K562 (cell line): ENCODE results near the gene NUB1. TPM values are rescaled to one million over a fixed set of nuclear protein-coding genes. Genes with fewer than 3 reads are reported as not detected.

Source experiments
- CEBPB ChIP-seq: fragments of 450-650 bp; IDR thresholded peaks from 2 replicates; pipeline ENCODE4 v1.6.1; 2016; ENCODE audit warnings: missing genetic modification characterization, missing compliant biosample characterization
- CEBPG ChIP-seq, 3 experiments: fragments of 200-800 bp in 1 of 3; sonication (Bioruptor generic) in 1 of 3; sonication (generic) in 1 of 3; formaldehyde crosslinking in 1 of 3; IDR thresholded peaks in 2 of 3; conservative IDR thresholded peaks in 1 of 3; 2 replicates each; pipeline versions ENCODE4 v1.6.1 to v1.8.0; 2016 to 2022; ENCODE audit warnings: missing compliant biosample characterization in 2 of 3, missing genetic modification characterization in 2 of 3, mild to moderate bottlenecking in 1 of 3, missing genetic modification reagents in 1 of 3
- ILF3 ChIP-seq: fragments of 450-650 bp; IDR thresholded peaks from 2 replicates; pipeline ENCODE4 v1.6.1; 2018; ENCODE audit warnings: antibody characterized with exemption, mild to moderate bottlenecking, moderate library complexity, borderline replicate concordance
- MCM5 ChIP-seq: fragments of 450-650 bp; IDR thresholded peaks from 2 replicates; pipeline ENCODE4 v1.6.1; 2016; ENCODE audit warnings: low read depth
- SETDB1 ChIP-seq: IDR thresholded peaks from one replicate; pipeline ENCODE4 v1.6.1; 2012; ENCODE audit warnings: low read length, control low read depth, inconsistent platforms
- SMAD2 ChIP-seq: fragments of 150-350 bp; IDR thresholded peaks from 2 replicates; pipeline ENCODE4 v1.6.1; 2014; ENCODE audit warnings: low read depth, mild to moderate bottlenecking, low read length
- SMARCE1 ChIP-seq: fragments of 450-650 bp; IDR thresholded peaks from 2 replicates; pipeline ENCODE4 v1.7.1; 2016; ENCODE audit warnings: mild to moderate bottlenecking
- TRIM24 ChIP-seq, 2 experiments: fragments of 450-650 bp; IDR thresholded peaks; 2 replicates each; pipeline ENCODE4 v1.6.1; 2016
- TRIM28 ChIP-seq: fragments of 450-650 bp; IDR thresholded peaks from 2 replicates; pipeline ENCODE4 v1.6.1; 2017
- ZC3H11A ChIP-seq: IDR thresholded peaks from 2 replicates; pipeline ENCODE4 v1.6.1; 2012; ENCODE audit warnings: low read depth, low read length, improper control_type of control experiment
- ZNF445 ChIP-seq: fragments of 250-450 bp; sonication (Bioruptor Pico); IDR thresholded peaks from 2 replicates; pipeline ENCODE4 v1.4.0; 2020; ENCODE audit warnings: low read depth, mild to moderate bottlenecking, moderate library complexity
- ZNF830 ChIP-seq: fragments of 250-450 bp; sonication (Bioruptor Pico); IDR thresholded peaks from 2 replicates; pipeline ENCODE4 v1.5.0; 2021; ENCODE audit warnings: mild to moderate bottlenecking
- polyA plus RNA-seq, 8 experiments: library from polyadenylated mRNA; depleted of rRNA in 4 of 8; stranded (reverse) in 5 of 8; unstranded in 3 of 8; fragments of >200 nt; fragmentation: Nextera tagmentation in 2 of 8; fragmentation: Illumina TruSeq in 1 of 8; extraction: Ambion mirVana in 2 of 8; extraction: Trizol in 1 of 8; gene quantifications; 2 replicates each; pipeline versions ENCODE4 v1.2.1 to v1.2.3, GENCODE V29; 2011 to 2014; ENCODE audit warnings: inconsistent platforms in 1 of 8, missing spikeins in 1 of 8
- total RNA-seq, 7 experiments: library from RNA; depleted of rRNA in 6 of 7; stranded (reverse); fragments of >200 nt in 6 of 7; fragmentation: Illumina TruSeq in 2 of 7; extraction: Trizol in 2 of 7; gene quantifications; 2 replicates each; pipeline versions ENCODE4 v1.2.1 to v1.2.3, GENCODE V29; 2011 to 2021; ENCODE audit warnings: low replicate concordance in 1 of 7
- TF ChIP-seq, protein P1 (sequence below): fragments of 450-650 bp; conservative IDR thresholded peaks from 2 replicates; pipeline ENCODE4 v1.6.1; 2016; ENCODE audit warnings: missing genetic modification characterization, low read depth, mild to moderate bottlenecking, missing compliant biosample characterization, moderate library complexity

The NUB1 gene
- total and polyA plus RNA-seq, 9 of the 15 experiments (the other 6 are each of a cell fraction or from before 2014, with no cell fraction given): 43.2 to 159 (median 85.2) TPM

DNA sequence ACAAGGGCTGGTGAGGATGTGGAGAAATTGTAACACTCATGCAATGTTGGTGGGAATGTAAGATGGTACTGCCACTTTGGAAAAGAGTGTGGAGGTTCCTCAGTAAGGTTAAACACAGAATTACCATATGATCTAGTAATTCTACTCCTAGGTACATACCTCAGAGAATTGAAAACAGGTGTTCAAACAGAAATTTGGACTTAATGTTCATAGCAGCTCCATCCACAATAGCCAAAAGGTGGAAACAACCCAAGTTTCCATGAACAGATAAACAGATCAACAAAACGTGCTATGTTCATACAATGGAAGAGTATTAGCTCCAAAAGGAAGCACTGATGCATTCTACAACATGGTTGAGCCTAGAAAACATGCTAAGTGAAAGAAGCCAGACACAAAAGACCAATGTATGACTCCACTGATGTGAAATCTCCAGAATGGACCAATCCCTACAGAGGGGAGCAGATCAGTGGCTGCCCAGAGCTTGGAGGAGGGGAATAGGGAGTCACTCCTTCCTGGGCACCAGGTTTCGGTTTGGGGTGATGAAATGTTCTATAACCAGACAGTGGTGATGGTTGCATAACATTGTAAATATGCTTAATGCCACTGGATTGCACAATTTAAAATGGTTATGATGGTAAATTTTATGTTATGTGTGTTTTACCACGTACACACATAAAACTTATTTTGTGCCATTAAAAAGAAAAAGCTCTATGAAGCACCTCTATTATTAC lies 73.9 kb downstream of the NUB1 start (continued):
- TF ChIP-seq CEBPG (CRISPR knock-in tag; IDR thresholded peaks at IDR 0.05) (no peak), CEBPG (tag; conservative IDR thresholded peaks at IDR 0.05 in 1 of 2, IDR thresholded peaks at IDR 0.05 in 1 of 2) (peak; percentile 76 to 80), ZNF830 (no peak), SETDB1 (no peak), ZC3H11A (no peak), SMAD2 (no peak), CEBPB (tag) (peak; percentile 82), MCM5 (no peak), ILF3 (no peak), SMARCE1 (no peak), TRIM24 (IDR thresholded peaks at IDR 0.05) (peak in 1 of 2 experiments; percentile 38; a peak in 2 of 4 replicates), TRIM28 (no peak), ZNF445 (CRISPR knock-in tag) (no peak)
- TF ChIP-seq, protein P1, sequence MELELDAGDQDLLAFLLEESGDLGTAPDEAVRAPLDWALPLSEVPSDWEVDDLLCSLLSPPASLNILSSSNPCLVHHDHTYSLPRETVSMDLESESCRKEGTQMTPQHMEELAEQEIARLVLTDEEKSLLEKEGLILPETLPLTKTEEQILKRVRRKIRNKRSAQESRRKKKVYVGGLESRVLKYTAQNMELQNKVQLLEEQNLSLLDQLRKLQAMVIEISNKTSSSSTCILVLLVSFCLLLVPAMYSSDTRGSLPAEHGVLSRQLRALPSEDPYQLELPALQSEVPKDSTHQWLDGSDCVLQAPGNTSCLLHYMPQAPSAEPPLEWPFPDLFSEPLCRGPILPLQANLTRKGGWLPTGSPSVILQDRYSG (tag): no peak
